HL-60 (cell line): Measurements from ENCODE around the gene SGCE.

Experiments used
- POLR2AphosphoS5 ChIP-seq: IDR thresholded peaks from 2 replicates; pipeline ENCODE4 v1.6.1; 2012; ENCODE audit warnings: low read depth
- TF ChIP-seq, protein P1 (sequence below): IDR thresholded peaks from one replicate; pipeline ENCODE4 v1.5.1; 2011; ENCODE audit warnings: low read length, control low read depth, inconsistent platforms; ENCODE audit not compliant: insufficient read depth
- TF ChIP-seq, protein P2 (sequence below): IDR thresholded peaks from 2 replicates; pipeline ENCODE4 v1.6.1; 2012; ENCODE audit warnings: low read depth; ENCODE audit not compliant: insufficient replicate concordance

DNA sequence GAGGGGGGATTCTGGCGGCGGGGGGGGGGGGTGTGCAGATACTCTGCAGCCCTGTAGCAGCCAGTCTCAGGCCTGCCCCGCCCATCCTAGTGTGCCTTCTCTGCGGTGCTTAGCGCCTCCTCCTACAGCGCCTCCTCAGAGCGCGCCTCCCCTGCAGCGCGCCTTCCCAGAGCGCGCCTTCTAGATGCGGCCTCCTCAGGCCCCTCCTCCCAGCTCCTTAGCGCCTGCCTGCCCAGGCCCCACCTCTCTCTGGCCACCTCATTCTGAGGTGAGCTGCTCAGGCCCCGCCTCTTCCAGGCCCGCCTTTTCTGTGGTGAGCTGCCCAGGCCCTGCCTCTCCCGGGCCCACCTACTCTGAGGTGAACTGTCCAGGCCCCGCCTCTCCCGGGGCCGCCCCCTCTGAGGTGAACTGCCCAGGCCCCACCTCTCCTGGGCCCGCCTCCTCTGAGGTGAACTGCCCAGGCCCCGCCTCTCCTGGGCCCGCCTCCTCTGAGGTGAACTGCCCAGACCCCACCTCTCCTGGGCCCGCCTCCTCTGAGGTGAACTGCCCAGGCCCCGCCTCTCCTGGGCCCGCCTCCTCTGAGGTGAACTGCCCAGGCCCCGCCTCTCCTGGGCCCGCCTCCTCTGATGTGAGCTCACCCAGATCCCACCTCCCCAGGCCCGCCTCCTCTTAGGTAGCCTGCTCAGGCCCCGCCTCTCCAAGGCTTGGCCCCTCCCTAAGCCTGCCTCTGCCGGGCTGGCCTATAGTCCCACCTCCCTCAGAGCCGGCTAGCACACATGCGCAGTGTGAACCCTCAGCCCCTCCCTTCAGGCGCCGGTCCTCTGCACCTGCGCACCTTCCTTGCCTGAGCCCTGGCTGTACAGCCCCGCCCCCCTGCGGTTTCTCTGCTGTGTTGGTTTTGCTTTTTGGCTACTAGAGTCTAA lies 2.1 kb upstream of the SGCE start:
- TF ChIP-seq, protein P1, sequence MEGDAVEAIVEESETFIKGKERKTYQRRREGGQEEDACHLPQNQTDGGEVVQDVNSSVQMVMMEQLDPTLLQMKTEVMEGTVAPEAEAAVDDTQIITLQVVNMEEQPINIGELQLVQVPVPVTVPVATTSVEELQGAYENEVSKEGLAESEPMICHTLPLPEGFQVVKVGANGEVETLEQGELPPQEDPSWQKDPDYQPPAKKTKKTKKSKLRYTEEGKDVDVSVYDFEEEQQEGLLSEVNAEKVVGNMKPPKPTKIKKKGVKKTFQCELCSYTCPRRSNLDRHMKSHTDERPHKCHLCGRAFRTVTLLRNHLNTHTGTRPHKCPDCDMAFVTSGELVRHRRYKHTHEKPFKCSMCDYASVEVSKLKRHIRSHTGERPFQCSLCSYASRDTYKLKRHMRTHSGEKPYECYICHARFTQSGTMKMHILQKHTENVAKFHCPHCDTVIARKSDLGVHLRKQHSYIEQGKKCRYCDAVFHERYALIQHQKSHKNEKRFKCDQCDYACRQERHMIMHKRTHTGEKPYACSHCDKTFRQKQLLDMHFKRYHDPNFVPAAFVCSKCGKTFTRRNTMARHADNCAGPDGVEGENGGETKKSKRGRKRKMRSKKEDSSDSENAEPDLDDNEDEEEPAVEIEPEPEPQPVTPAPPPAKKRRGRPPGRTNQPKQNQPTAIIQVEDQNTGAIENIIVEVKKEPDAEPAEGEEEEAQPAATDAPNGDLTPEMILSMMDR = no peak
- TF ChIP-seq, protein P2, sequence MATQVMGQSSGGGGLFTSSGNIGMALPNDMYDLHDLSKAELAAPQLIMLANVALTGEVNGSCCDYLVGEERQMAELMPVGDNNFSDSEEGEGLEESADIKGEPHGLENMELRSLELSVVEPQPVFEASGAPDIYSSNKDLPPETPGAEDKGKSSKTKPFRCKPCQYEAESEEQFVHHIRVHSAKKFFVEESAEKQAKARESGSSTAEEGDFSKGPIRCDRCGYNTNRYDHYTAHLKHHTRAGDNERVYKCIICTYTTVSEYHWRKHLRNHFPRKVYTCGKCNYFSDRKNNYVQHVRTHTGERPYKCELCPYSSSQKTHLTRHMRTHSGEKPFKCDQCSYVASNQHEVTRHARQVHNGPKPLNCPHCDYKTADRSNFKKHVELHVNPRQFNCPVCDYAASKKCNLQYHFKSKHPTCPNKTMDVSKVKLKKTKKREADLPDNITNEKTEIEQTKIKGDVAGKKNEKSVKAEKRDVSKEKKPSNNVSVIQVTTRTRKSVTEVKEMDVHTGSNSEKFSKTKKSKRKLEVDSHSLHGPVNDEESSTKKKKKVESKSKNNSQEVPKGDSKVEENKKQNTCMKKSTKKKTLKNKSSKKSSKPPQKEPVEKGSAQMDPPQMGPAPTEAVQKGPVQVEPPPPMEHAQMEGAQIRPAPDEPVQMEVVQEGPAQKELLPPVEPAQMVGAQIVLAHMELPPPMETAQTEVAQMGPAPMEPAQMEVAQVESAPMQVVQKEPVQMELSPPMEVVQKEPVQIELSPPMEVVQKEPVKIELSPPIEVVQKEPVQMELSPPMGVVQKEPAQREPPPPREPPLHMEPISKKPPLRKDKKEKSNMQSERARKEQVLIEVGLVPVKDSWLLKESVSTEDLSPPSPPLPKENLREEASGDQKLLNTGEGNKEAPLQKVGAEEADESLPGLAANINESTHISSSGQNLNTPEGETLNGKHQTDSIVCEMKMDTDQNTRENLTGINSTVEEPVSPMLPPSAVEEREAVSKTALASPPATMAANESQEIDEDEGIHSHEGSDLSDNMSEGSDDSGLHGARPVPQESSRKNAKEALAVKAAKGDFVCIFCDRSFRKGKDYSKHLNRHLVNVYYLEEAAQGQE = no peak
- TF ChIP-seq POLR2AphosphoS5 = no peak
